GM23338 (cell line): ENCODE results near the gene APEX1. TPM values are rescaled to one million over a fixed set of nuclear protein-coding genes. Genes with fewer than 3 reads are reported as not detected.

Experiments
- ATAC-seq: fragments of 200-7000 bp; cut with Tn5 transposase; 3 replicates; pipeline ENCODE4 v1.9.1; 2020
- DNase-seq: peaks from one replicate; pipeline ENCODE4 v3.0.0-alpha.2; 2015; ENCODE audit warnings: low spot score
- H2AFZ ChIP-seq: fragments of 200-600 bp; sonication (generic); 2 replicates; pipeline ENCODE4 v1.8.0; 2016; ENCODE audit warnings: antibody characterized with exemption, mild to moderate bottlenecking, moderate library complexity
- H3F3A ChIP-seq: fragments of 200-600 bp; sonication (generic); replicated peaks from 2 replicates; pipeline ENCODE4 v1.8.0; 2017; ENCODE audit warnings: antibody characterized with exemption, mixed run types, low read depth
- H3K27ac ChIP-seq: fragments of 200-600 bp; sonication (generic); 2 replicates; pipeline ENCODE4 v1.6.1; 2016; ENCODE audit warnings: low read depth
- H3K27me3 ChIP-seq: fragments of 200-600 bp; sonication (generic); 2 replicates; pipeline ENCODE4 v1.8.0; 2016; ENCODE audit warnings: mild to moderate bottlenecking, mixed run types, moderate library complexity; ENCODE audit not compliant: insufficient read depth
- H3K36me3 ChIP-seq: fragments of 200-600 bp; sonication (generic); 2 replicates; pipeline ENCODE4 v1.8.0; 2016; ENCODE audit warnings: mild to moderate bottlenecking; ENCODE audit not compliant: insufficient read depth
- H3K4me1 ChIP-seq: fragments of 200-600 bp; sonication (generic); 2 replicates; pipeline ENCODE4 v1.8.0; 2016; ENCODE audit warnings: mild to moderate bottlenecking, moderate library complexity; ENCODE audit not compliant: insufficient read depth
- H3K4me2 ChIP-seq: fragments of 200-600 bp; sonication (generic); 2 replicates; pipeline ENCODE4 v1.7.1; 2017; ENCODE audit warnings: mixed run types
- H3K4me3 ChIP-seq: fragments of 200-600 bp; sonication (generic); 2 replicates; pipeline ENCODE4 v1.6.1; 2016; ENCODE audit warnings: mixed run types
- H3K79me2 ChIP-seq: fragments of 200-600 bp; sonication (generic); replicated peaks from 2 replicates; pipeline ENCODE4 v1.8.0; 2017; ENCODE audit warnings: mild to moderate bottlenecking; ENCODE audit not compliant: insufficient read depth
- H3K9me2 ChIP-seq: fragments of 200-600 bp; sonication (generic); 2 replicates; pipeline ENCODE4 v1.8.0; 2017; ENCODE audit not compliant: insufficient read depth
- H4K20me1 ChIP-seq: fragments of 200-600 bp; sonication (generic); replicated peaks from 2 replicates; pipeline ENCODE4 v1.8.0; 2017; ENCODE audit warnings: mild to moderate bottlenecking; ENCODE audit not compliant: insufficient read depth
- H3K27ac Mint-ChIP-seq: 2 replicates; pipeline ENCODE4 v1.8.0; 2020; ENCODE audit warnings: inconsistent platforms, mild to moderate bottlenecking, moderate library complexity, mixed read lengths
- H3K27me3 Mint-ChIP-seq: 3 replicates; pipeline ENCODE4 v1.8.0; 2022; ENCODE audit warnings: low read depth, mild to moderate bottlenecking, moderate library complexity, mixed read lengths, inconsistent platforms; ENCODE audit not compliant: insufficient read depth, poor library complexity
- H3K36me3 Mint-ChIP-seq: 3 replicates; pipeline ENCODE4 v1.8.0; 2021; ENCODE audit warnings: low read depth, mild to moderate bottlenecking, inconsistent platforms, moderate library complexity, mixed read lengths
- H3K4me1 Mint-ChIP-seq: 3 replicates; pipeline ENCODE4 v1.8.0; 2020; ENCODE audit warnings: mild to moderate bottlenecking, inconsistent platforms, mixed read lengths
- H3K4me3 Mint-ChIP-seq: 3 replicates; pipeline ENCODE4 v1.8.0; 2021; ENCODE audit warnings: moderate library complexity, mild to moderate bottlenecking, inconsistent platforms, mixed read lengths
- H3K9me3 Mint-ChIP-seq: 3 replicates; pipeline ENCODE4 v1.8.0; 2020; ENCODE audit warnings: moderate library complexity, mild to moderate bottlenecking, inconsistent platforms, mixed read lengths
- CREB1 ChIP-seq: fragments of 250-450 bp; sonication (Bioruptor Pico); IDR thresholded peaks from 2 replicates; pipeline ENCODE4 v1.5.0; 2020; ENCODE audit warnings: low read depth, mild to moderate bottlenecking, moderate library complexity
- EZH2phosphoT487 ChIP-seq: fragments of 200-600 bp; sonication (generic); IDR thresholded peaks from one replicate; pipeline ENCODE4 v1.8.1; 2018; ENCODE audit warnings: antibody characterized with exemption; ENCODE audit not compliant: unreplicated experiment
- NANOG ChIP-seq: IDR thresholded peaks from 2 replicates; pipeline ENCODE4 v1.6.1; 2016; ENCODE audit warnings: antibody characterized with exemption, borderline replicate concordance
- POLR2AphosphoS5 ChIP-seq: IDR thresholded peaks from 2 replicates; pipeline ENCODE4 v1.6.1; 2016; ENCODE audit warnings: antibody characterized with exemption, low read depth
- STAT1 ChIP-seq: IDR thresholded peaks from one replicate; pipeline ENCODE4 v1.6.1; 2016; ENCODE audit warnings: antibody characterized with exemption; ENCODE audit not compliant: unreplicated experiment
- ZNF114 ChIP-seq: fragments of 250-450 bp; sonication (Bioruptor Pico); IDR thresholded peaks from 2 replicates; pipeline ENCODE4 v1.5.0; 2020; ENCODE audit warnings: mild to moderate bottlenecking, moderate library complexity
- ZNF331 ChIP-seq: fragments of 250-450 bp; sonication (Bioruptor Pico); IDR thresholded peaks from 2 replicates; pipeline ENCODE4 v1.5.0; 2020; ENCODE audit warnings: low read depth, mild to moderate bottlenecking, moderate library complexity
- polyA plus RNA-seq: library from polyadenylated mRNA; unstranded; fragments of >200 nt; fragmentation: Nextera tagmentation; extraction: Ambion mirVana; gene quantifications from 2 replicates; pipeline ENCODE4 v1.2.1, GENCODE V29; 2016
- total RNA-seq: library from RNA; depleted of rRNA; stranded (reverse); fragments of >200 nt; shearing (Covaris generic); gene quantifications from 2 replicates; pipeline ENCODE4 v1.2.3, GENCODE V29; 2014
- TF ChIP-seq, protein P1 (sequence below), 2 experiments: fragments of 200-600 bp in 1 of 2; sonication (generic) in 1 of 2; conservative IDR thresholded peaks; 2 replicates each; pipeline versions ENCODE4 v1.5.1 to v1.6.1; 2016 to 2017; ENCODE audit warnings: antibody characterized with exemption in 2 of 2, low read depth in 2 of 2, mild to moderate bottlenecking in 2 of 2, moderate library complexity in 1 of 2

The APEX1 gene
- total and polyA plus RNA-seq, 2 experiments from 2014 or later, result 247 to 279 TPM

DNA sequence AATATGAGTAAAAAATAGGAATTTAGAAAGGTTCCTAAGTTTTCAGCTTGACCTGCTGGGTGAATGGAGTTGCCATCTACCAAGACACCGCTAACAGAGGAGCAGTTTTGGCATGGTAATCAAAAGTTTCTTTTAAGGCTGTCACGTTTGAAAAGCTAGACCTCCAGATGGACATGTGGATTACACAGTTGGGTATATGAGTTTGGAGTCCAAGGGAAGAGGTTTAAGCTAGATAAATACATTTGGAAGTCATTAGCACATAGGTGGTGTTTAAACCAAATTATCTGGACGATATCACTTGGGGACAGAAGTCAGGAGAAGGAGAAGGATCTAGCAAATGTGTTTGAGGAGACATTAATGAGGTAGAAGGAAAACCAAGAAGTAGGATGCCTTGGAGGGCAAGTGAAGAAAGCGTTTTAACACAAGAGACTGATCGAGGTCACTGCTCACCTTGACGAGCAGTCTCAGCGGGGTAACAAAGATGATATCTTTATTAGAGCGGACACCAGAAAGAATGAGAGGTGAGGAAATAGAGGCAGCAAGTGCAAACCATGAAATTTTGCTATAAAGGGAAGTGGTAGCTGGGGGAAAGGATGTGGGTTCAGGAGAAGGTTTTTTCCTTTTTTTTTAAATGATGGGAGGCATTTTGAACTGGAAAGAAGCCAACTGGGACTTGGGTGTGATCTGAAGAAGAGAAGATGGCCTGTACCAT, 31.8 kb downstream of the APEX1 start:
- H3K9me2 ChIP-seq, result 0 out of 2 replicates have a peak, but pooled peaks cover 7% of the 10 kb centered on the region
- Mint-ChIP-seq H3K36me3 (no peaks in the 10 kb centered on the region), H3K4me3 (no peak overlapping the region), H3K27me3 (peaks cover 2% of the 10 kb centered on the region), H3K9me3 (no peaks in the 10 kb centered on the region), H3K27ac (no peak overlapping the region; the same call in 1 of the 2 replicates), H3K4me1 (peaks cover 50% of the 10 kb centered on the region)
- no peaks in the 10 kb centered on the region for H3K27me3 ChIP-seq
- H4K20me1 ChIP-seq, result no peaks in the 10 kb centered on the region
- peaks cover 6% of the 10 kb centered on the region; the same call in 1 of the 2 replicates for H3F3A ChIP-seq
- DNase-seq (no peak), ATAC-seq (no peak)
- H3K4me2 ChIP-seq, result no peak overlapping the region
- H3K27ac ChIP-seq, result 0 out of 2 replicates have a peak overlapping the region, but pooled peaks have one; percentile 52
- 0 out of 2 replicates have a peak, but pooled peaks cover 2% of the 10 kb centered on the region for H3K36me3 ChIP-seq
- peaks cover 34% of the 10 kb centered on the region for H3K4me1 ChIP-seq
- 0 out of 2 replicates have a peak overlapping the region, but pooled peaks have one; percentile 2 for H2AFZ ChIP-seq
- TF ChIP-seq POLR2AphosphoS5, result no peak
- no peak for TF ChIP-seq CREB1 (CRISPR knock-in tag)
- TF ChIP-seq NANOG, result no peak
- TF ChIP-seq EZH2phosphoT487, result no peak
- TF ChIP-seq ZNF114, result no peak
- no peak for TF ChIP-seq STAT1
- no peaks in the 10 kb centered on the region for H3K79me2 ChIP-seq
- H3K4me3 ChIP-seq, result no peak overlapping the region

DNA sequence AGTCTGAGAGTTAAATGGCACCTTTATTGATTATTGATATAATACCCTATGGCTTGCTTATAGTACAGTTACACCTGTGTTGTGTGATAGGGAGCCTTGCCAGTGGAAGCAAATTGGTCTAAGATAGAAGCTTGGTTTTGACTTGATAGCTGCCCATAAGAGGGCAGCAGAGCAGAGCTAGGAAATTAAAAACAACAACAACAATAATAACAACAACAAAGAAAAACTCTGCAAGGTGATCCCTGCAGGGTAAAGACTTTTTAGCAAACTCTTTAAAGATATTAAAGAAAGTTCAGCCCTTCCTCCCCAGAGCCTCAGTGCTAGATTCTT, 32.3 kb downstream of the APEX1 start:
- Mint-ChIP-seq H3K27ac (no peak overlapping the region), H3K4me1 (peaks cover 44% of the 10 kb centered on the region), H3K27me3 (peaks cover 2% of the 10 kb centered on the region), H3K9me3 (no peaks in the 10 kb centered on the region), H3K4me3 (no peak overlapping the region), H3K36me3 (no peaks in the 10 kb centered on the region)
- Histone ChIP-seq H4K20me1 (no peaks in the 10 kb centered on the region), H3K79me2 (no peaks in the 10 kb centered on the region), H3K36me3 (0 out of 2 replicates have a peak, but pooled peaks cover 2% of the 10 kb centered on the region), H3F3A (peaks cover 6% of the 10 kb centered on the region; the same call in 1 of the 2 replicates), H3K4me2 (no peak overlapping the region), H3K9me2 (0 out of 2 replicates have a peak, but pooled peaks cover 7% of the 10 kb centered on the region), H3K27me3 (no peaks in the 10 kb centered on the region), H3K4me1 (peaks cover 29% of the 10 kb centered on the region), H3K27ac (no peak overlapping the region; the same call in 1 of the 2 replicates), H2AFZ (peak overlapping the region; percentile 29; the same call in 1 of the 2 replicates), H3K4me3 (no peak overlapping the region)
- ATAC-seq (peak; percentile 38; the same call in 2 of the 3 replicates), DNase-seq (peak; percentile 17)
- TF ChIP-seq, protein P1, sequence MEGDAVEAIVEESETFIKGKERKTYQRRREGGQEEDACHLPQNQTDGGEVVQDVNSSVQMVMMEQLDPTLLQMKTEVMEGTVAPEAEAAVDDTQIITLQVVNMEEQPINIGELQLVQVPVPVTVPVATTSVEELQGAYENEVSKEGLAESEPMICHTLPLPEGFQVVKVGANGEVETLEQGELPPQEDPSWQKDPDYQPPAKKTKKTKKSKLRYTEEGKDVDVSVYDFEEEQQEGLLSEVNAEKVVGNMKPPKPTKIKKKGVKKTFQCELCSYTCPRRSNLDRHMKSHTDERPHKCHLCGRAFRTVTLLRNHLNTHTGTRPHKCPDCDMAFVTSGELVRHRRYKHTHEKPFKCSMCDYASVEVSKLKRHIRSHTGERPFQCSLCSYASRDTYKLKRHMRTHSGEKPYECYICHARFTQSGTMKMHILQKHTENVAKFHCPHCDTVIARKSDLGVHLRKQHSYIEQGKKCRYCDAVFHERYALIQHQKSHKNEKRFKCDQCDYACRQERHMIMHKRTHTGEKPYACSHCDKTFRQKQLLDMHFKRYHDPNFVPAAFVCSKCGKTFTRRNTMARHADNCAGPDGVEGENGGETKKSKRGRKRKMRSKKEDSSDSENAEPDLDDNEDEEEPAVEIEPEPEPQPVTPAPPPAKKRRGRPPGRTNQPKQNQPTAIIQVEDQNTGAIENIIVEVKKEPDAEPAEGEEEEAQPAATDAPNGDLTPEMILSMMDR (conservative IDR thresholded peaks at IDR 0.05; ENCODE audit: low read depth in 2 of 2), result peak; percentile 48 to 51
- no peak for TF ChIP-seq ZNF331 (CRISPR knock-in tag)
